Endothelial cell (in vitro differentiated cells): Measurements from ENCODE around the gene RAD51B. TPM values are rescaled to one million over a fixed set of nuclear protein-coding genes. Genes with fewer than 3 reads are reported as not detected.

Source experiments
- DNase-seq: peaks from one replicate; pipeline ENCODE4 v3.0.0; 2021; ENCODE audit warnings: low spot score
- H3K27ac Mint-ChIP-seq: one replicate; pipeline ENCODE4 v1.8.0; 2021; ENCODE audit warnings: mixed read lengths, inconsistent platforms; ENCODE audit not compliant: unreplicated experiment
- H3K27me3 Mint-ChIP-seq: one replicate; pipeline ENCODE4 v1.8.0; 2021; ENCODE audit warnings: mild to moderate bottlenecking, moderate library complexity, mixed read lengths, inconsistent platforms; ENCODE audit not compliant: unreplicated experiment
- H3K36me3 Mint-ChIP-seq: one replicate; pipeline ENCODE4 v1.8.0; 2021; ENCODE audit warnings: mild to moderate bottlenecking, low read depth, mixed read lengths, inconsistent platforms; ENCODE audit not compliant: unreplicated experiment
- H3K4me1 Mint-ChIP-seq: one replicate; pipeline ENCODE4 v1.8.0; 2021; ENCODE audit warnings: mild to moderate bottlenecking, mixed read lengths, inconsistent platforms; ENCODE audit not compliant: unreplicated experiment
- H3K4me3 Mint-ChIP-seq: one replicate; pipeline ENCODE4 v1.8.0; 2021; ENCODE audit warnings: mild to moderate bottlenecking, mixed read lengths, inconsistent platforms; ENCODE audit not compliant: unreplicated experiment
- H3K9me3 Mint-ChIP-seq: one replicate; pipeline ENCODE4 v1.8.0; 2021; ENCODE audit warnings: mixed read lengths, inconsistent platforms; ENCODE audit not compliant: unreplicated experiment
- CTCF ChIP-seq: fragments of 200-600 bp; sonication (generic); IDR thresholded peaks from one replicate; pipeline ENCODE4 v1.5.0; 2021; ENCODE audit warnings: antibody characterized with exemption; ENCODE audit not compliant: unreplicated experiment
- total RNA-seq: library from RNA; stranded (reverse); fragmentation: NEBNext Ultra II Directional; extraction: Animal tissue kit (Norgen Biotek cat#: 25700); gene quantifications from one replicate; pipeline ENCODE4 v1.2.1, GENCODE V29; 2021; ENCODE audit not compliant: unreplicated experiment

Gene RAD51B
- total RNA-seq, 1 donor from 2014 or later: 23.5 TPM

GRCh38 chr14:68636597-68636996 is 817.0 kb downstream of the RAD51B start:
- Mint-ChIP-seq H3K27ac (no peak overlapping the region), H3K4me1 (peaks cover 13% of the 10 kb centered on the region), H3K36me3 (peaks cover 11% of the 10 kb centered on the region), H3K9me3 (no peaks in the 10 kb centered on the region), H3K27me3 (peaks cover 2% of the 10 kb centered on the region), H3K4me3 (no peak overlapping the region)
- DNase-seq: no peak
- TF ChIP-seq CTCF: no peak

- Mint-ChIP-seq H3K4me3 (no peak overlapping the region), H3K9me3 (no peaks in the 10 kb centered on the region), H3K27me3 (peaks cover 2% of the 10 kb centered on the region), H3K4me1 (peaks cover 13% of the 10 kb centered on the region), H3K36me3 (peaks cover 11% of the 10 kb centered on the region), H3K27ac (no peak overlapping the region)
- DNase-seq: no peak
- no peak for TF ChIP-seq CTCF
Measured at GRCh38 chr14:68637106-68638021, 817.8 kb downstream of the RAD51B start.

- Mint-ChIP-seq H3K4me1 (peaks cover 9% of the 10 kb centered on the region), H3K4me3 (no peak overlapping the region), H3K27me3 (peaks cover 2% of the 10 kb centered on the region), H3K27ac (no peak overlapping the region), H3K9me3 (no peaks in the 10 kb centered on the region), H3K36me3 (peaks cover 11% of the 10 kb centered on the region)
- no peak for TF ChIP-seq CTCF
- no peak for DNase-seq
Measured at GRCh38 chr14:68638141-68638999, 818.8 kb downstream of the RAD51B start.

- no peak overlapping the region for H3K27ac Mint-ChIP-seq
- H3K4me1 Mint-ChIP-seq: peaks cover 6% of the 10 kb centered on the region
- H3K9me3 Mint-ChIP-seq: no peaks in the 10 kb centered on the region
- no peaks in the 10 kb centered on the region for H3K27me3 Mint-ChIP-seq
- peaks cover 11% of the 10 kb centered on the region for H3K36me3 Mint-ChIP-seq
- no peak for TF ChIP-seq CTCF
- no peak for DNase-seq
- H3K4me3 Mint-ChIP-seq: no peak overlapping the region
Measured at GRCh38 chr14:68639000-68639757, 819.6 kb downstream of the RAD51B start.
